ENCODE results near the gene CNN2.

The CNN2 gene

GRCh38 chr19:1058112-1058511 lies 31.7 kb downstream of the CNN2 start:
- no peak for DNase-seq (ENCODE audit: extremely low spot score)
- ChIA-PET CTCF (interaction anchor here (1.1 to 1.3 kb wide), 2 partner anchors 40 to 134 kb away, joined by 3 read pairs; no protein-coding TSS in a partner anchor), POLR2A (interaction anchor here (1.2 kb wide), 1 partner anchor 17 kb away, joined by 5 read pairs; no protein-coding TSS in a partner anchor)
- no peak for TF ChIP-seq CTCF (IDR thresholded peaks at IDR 0.05; ENCODE audit: control extremely low read depth, extremely low read depth, low read depth, missing control alignments)

- ChIA-PET CTCF (no interaction called here), POLR2A (no interaction called here)
- no peak for DNase-seq (ENCODE audit: extremely low spot score)
- TF ChIP-seq CTCF (IDR thresholded peaks at IDR 0.05; ENCODE audit: control extremely low read depth, extremely low read depth, low read depth, missing control alignments) = no peak
Measured at GRCh38 chr19:1060689-1061088, 34.3 kb downstream of the CNN2 start.

GRCh38 chr19:1061987-1062386 lies 35.6 kb downstream of the CNN2 start:
- TF ChIP-seq CTCF (IDR thresholded peaks at IDR 0.05; ENCODE audit: control extremely low read depth, extremely low read depth, low read depth, missing control alignments) = no peak

GRCh38 chr19:1062387-1063029 lies 36.1 kb downstream of the CNN2 start:
- peak; percentile 63 for DNase-seq (ENCODE audit: extremely low spot score)
- ChIA-PET CTCF (interaction anchor here (1.2 kb wide), 1 partner anchor 19 kb away, joined by 3 read pairs; no protein-coding TSS in a partner anchor), POLR2A (no interaction called here)
- TF ChIP-seq CTCF (IDR thresholded peaks at IDR 0.05; ENCODE audit: control extremely low read depth, extremely low read depth, low read depth, missing control alignments) = no peak

More at GRCh38 chr19:1061987-1062386, 35.6 kb downstream of the CNN2 start:
- no peak for DNase-seq (ENCODE audit: extremely low spot score)
- ChIA-PET CTCF (interaction anchor here (1.2 kb wide), 1 partner anchor 19 kb away, joined by 3 read pairs; no protein-coding TSS in a partner anchor), POLR2A (interaction anchor here (0.6 kb wide), 1 partner anchor 207 kb away, joined by 3 read pairs; the partner anchor contains the start of gene CIRBP)

- peak; percentile 58 for DNase-seq (ENCODE audit: extremely low spot score)
- CTCF ChIA-PET = interaction anchor here (1.2 kb wide), 1 partner anchor 18 kb away, joined by 3 read pairs; no protein-coding TSS in a partner anchor
- POLR2A ChIA-PET = no interaction called here
- TF ChIP-seq CTCF (IDR thresholded peaks at IDR 0.05; ENCODE audit: control extremely low read depth, extremely low read depth, low read depth, missing control alignments) = no peak
Measured at GRCh38 chr19:1063030-1063908, 36.9 kb downstream of the CNN2 start.

GRCh38 chr19:1063909-1064660 lies 37.7 kb downstream of the CNN2 start:
- no peak for DNase-seq (ENCODE audit: extremely low spot score)
- ChIA-PET POLR2A (no interaction called here), CTCF (interaction anchor here (0.7 to 3.0 kb wide), 13 partner anchors 9 to 129 kb away, joined by 3 to 15 read pairs (median 4); no protein-coding TSS in a partner anchor)
- TF ChIP-seq CTCF (IDR thresholded peaks at IDR 0.05; ENCODE audit: control extremely low read depth, extremely low read depth, low read depth, missing control alignments) = no peak
